ENCODE data around the gene ZGLP1.

ZGLP1 gene

DNA sequence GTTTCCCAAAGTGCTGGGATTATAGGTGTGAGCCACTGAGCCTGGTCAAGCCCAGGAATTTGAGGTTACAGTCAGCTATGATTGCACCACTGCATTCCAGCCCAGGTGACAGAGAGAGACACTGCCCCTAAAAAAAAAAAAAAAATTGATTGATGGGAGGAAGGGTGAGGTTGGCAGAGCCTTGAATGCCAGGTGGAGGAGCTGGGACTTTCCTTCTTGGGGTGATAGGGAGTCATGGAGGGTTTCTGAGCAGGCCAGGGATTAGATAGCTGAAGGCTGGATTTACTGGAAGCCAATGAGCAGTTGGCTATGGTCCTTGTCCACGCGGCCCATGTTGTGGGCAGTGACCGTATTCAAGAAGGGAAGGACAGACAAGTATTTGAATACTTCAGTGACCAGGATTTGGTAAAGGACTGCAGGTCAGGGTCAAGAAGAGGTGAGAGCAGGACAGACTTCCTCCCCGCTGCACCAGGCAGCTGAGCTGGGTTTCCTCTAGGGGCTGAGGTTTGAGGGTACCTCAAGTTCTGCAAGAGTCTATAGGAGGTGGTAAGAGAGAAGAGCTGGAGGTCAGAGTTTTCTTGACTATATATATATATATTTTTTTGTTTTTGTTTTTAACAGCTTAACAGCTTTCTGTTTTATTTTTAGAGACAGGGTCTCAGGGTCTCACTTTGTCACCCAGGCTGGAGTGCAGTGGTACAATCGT lies 29.7 kb downstream of the ZGLP1 start:
- Histone ChIP-seq H3K4me3 (ENCODE audit: insufficient read length, low read depth) (no peak overlapping the region), H3K9ac (ENCODE audit: insufficient read length, low read depth) (no peak overlapping the region), H3K36me3 (ENCODE audit: insufficient read depth, insufficient read length, low read length) (peaks cover 18% of the 10 kb centered on the region), H3K9me3 (ENCODE audit: insufficient read depth, low read length) (no peaks in the 10 kb centered on the region), H3K4me1 (ENCODE audit: insufficient read depth, insufficient read length) (peaks cover 7% of the 10 kb centered on the region), H3K27me3 (ENCODE audit: insufficient read depth, insufficient read length) (no peaks in the 10 kb centered on the region)
- DNase-seq (ENCODE audit: low read depth, low spot score): no peak
- TF ChIP-seq ZNF274 (IDR thresholded peaks at IDR 0.05; ENCODE audit: low read depth, low read length): no peak
- TF ChIP-seq YY1 (IDR thresholded peaks at IDR 0.05; ENCODE audit: insufficient read depth, insufficient read length): no peak
- no peak for TF ChIP-seq SUZ12 (IDR thresholded peaks at IDR 0.05; ENCODE audit: extremely low read depth, insufficient read depth, insufficient read length)

DNA sequence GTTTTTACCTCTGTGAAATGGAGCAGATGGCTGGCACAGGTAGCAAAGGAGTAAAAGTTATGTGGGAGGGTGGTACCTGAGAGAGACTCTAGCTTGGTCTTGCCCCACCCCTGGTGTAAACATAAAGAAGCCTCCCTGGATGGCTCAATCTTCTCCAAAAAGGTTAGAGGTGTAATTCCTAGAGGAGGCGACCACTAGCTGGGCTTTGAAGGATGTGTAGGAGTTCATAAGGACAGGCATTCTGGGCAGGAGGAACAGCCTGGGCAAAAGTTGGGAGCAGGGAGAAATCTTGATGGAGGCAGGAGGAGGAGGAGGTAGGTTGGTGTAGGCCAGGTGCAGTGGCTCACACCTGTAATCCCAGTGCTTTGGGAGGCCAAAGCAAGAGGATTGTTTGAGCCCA lies 30.7 kb downstream of the ZGLP1 start:
- Histone ChIP-seq H3K4me1 (ENCODE audit: insufficient read depth, insufficient read length) (peaks cover 7% of the 10 kb centered on the region), H3K9ac (ENCODE audit: insufficient read length, low read depth) (no peak overlapping the region), H3K4me3 (ENCODE audit: insufficient read length, low read depth) (no peak overlapping the region), H3K27me3 (ENCODE audit: insufficient read depth, insufficient read length) (no peaks in the 10 kb centered on the region), H3K9me3 (ENCODE audit: insufficient read depth, low read length) (no peaks in the 10 kb centered on the region), H3K36me3 (ENCODE audit: insufficient read depth, insufficient read length, low read length) (peaks cover 13% of the 10 kb centered on the region)
- no peak for DNase-seq (ENCODE audit: low read depth, low spot score)
- TF ChIP-seq ZNF274 (IDR thresholded peaks at IDR 0.05; ENCODE audit: low read depth, low read length): no peak
- no peak for TF ChIP-seq SUZ12 (IDR thresholded peaks at IDR 0.05; ENCODE audit: extremely low read depth, insufficient read depth, insufficient read length)
- TF ChIP-seq YY1 (IDR thresholded peaks at IDR 0.05; ENCODE audit: insufficient read depth, insufficient read length): no peak

GRCh38 chr19:10277795-10278589 lies 31.6 kb downstream of the ZGLP1 start:
- peaks cover 6% of the 10 kb centered on the region for H3K36me3 ChIP-seq (ENCODE audit: insufficient read depth, insufficient read length, low read length)
- TF ChIP-seq YY1 (IDR thresholded peaks at IDR 0.05; ENCODE audit: insufficient read depth, insufficient read length): no peak
- no peak for TF ChIP-seq SUZ12 (IDR thresholded peaks at IDR 0.05; ENCODE audit: extremely low read depth, insufficient read depth, insufficient read length)
- no peak for TF ChIP-seq ZNF274 (IDR thresholded peaks at IDR 0.05; ENCODE audit: low read depth, low read length)
- DNase-seq (ENCODE audit: low read depth, low spot score): no peak
- no peak overlapping the region for H3K9ac ChIP-seq (ENCODE audit: insufficient read length, low read depth)
- no peaks in the 10 kb centered on the region for H3K4me1 ChIP-seq (ENCODE audit: insufficient read depth, insufficient read length)
- no peaks in the 10 kb centered on the region for H3K27me3 ChIP-seq (ENCODE audit: insufficient read depth, insufficient read length)
- no peak overlapping the region for H3K4me3 ChIP-seq (ENCODE audit: insufficient read length, low read depth)
- no peaks in the 10 kb centered on the region for H3K9me3 ChIP-seq (ENCODE audit: insufficient read depth, low read length)

DNA sequence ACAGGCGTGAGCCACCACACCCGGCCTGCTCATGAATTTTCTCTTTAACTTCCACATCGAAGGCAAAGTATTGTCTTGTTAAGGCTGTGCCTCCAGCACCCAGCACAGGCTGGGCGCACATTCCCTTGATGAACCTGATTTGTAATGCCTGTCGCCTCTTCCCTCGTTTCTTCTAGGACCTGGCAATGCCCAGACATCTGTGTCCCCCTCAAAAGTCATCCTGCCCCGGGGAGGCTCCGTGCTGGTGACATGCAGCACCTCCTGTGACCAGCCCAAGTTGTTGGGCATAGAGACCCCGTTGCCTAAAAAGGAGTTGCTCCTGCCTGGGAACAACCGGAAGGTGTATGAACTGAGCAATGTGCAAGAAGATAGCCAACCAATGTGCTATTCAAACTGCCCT lies 35.0 kb downstream of the ZGLP1 start:
- H3K9me3 ChIP-seq (ENCODE audit: insufficient read depth, low read length): no peaks in the 10 kb centered on the region
- TF ChIP-seq YY1 (IDR thresholded peaks at IDR 0.05; ENCODE audit: insufficient read depth, insufficient read length) (no peak), ZNF274 (IDR thresholded peaks at IDR 0.05; ENCODE audit: low read depth, low read length) (no peak), SUZ12 (IDR thresholded peaks at IDR 0.05; ENCODE audit: extremely low read depth, insufficient read depth, insufficient read length) (no peak)
- H3K4me1 ChIP-seq (ENCODE audit: insufficient read depth, insufficient read length): peaks cover 8% of the 10 kb centered on the region
- no peak for DNase-seq (ENCODE audit: low read depth, low spot score)
- no peak overlapping the region for H3K9ac ChIP-seq (ENCODE audit: insufficient read length, low read depth)
- peaks cover 6% of the 10 kb centered on the region for H3K36me3 ChIP-seq (ENCODE audit: insufficient read depth, insufficient read length, low read length)
- H3K27me3 ChIP-seq (ENCODE audit: insufficient read depth, insufficient read length): peaks cover 11% of the 10 kb centered on the region
- H3K4me3 ChIP-seq (ENCODE audit: insufficient read length, low read depth): no peak overlapping the region

- peak overlapping the region; percentile 41 for H3K4me3 ChIP-seq (ENCODE audit: insufficient read length, low read depth)
- peak overlapping the region; percentile 62 for H3K9ac ChIP-seq (ENCODE audit: insufficient read length, low read depth)
- H3K4me1 ChIP-seq (ENCODE audit: insufficient read depth, insufficient read length): peaks cover 11% of the 10 kb centered on the region
- H3K36me3 ChIP-seq (ENCODE audit: insufficient read depth, insufficient read length, low read length): peaks cover 6% of the 10 kb centered on the region
- peaks cover 13% of the 10 kb centered on the region for H3K27me3 ChIP-seq (ENCODE audit: insufficient read depth, insufficient read length)
- no peak for DNase-seq (ENCODE audit: low read depth, low spot score)
- H3K9me3 ChIP-seq (ENCODE audit: insufficient read depth, low read length): no peaks in the 10 kb centered on the region
- no peak for TF ChIP-seq ZNF274 (IDR thresholded peaks at IDR 0.05; ENCODE audit: low read depth, low read length)
- TF ChIP-seq YY1 (IDR thresholded peaks at IDR 0.05; ENCODE audit: insufficient read depth, insufficient read length): no peak
- no peak for TF ChIP-seq SUZ12 (IDR thresholded peaks at IDR 0.05; ENCODE audit: extremely low read depth, insufficient read depth, insufficient read length)
Measured at GRCh38 chr19:10271543-10272086, 38.0 kb downstream of the ZGLP1 start.

DNA sequence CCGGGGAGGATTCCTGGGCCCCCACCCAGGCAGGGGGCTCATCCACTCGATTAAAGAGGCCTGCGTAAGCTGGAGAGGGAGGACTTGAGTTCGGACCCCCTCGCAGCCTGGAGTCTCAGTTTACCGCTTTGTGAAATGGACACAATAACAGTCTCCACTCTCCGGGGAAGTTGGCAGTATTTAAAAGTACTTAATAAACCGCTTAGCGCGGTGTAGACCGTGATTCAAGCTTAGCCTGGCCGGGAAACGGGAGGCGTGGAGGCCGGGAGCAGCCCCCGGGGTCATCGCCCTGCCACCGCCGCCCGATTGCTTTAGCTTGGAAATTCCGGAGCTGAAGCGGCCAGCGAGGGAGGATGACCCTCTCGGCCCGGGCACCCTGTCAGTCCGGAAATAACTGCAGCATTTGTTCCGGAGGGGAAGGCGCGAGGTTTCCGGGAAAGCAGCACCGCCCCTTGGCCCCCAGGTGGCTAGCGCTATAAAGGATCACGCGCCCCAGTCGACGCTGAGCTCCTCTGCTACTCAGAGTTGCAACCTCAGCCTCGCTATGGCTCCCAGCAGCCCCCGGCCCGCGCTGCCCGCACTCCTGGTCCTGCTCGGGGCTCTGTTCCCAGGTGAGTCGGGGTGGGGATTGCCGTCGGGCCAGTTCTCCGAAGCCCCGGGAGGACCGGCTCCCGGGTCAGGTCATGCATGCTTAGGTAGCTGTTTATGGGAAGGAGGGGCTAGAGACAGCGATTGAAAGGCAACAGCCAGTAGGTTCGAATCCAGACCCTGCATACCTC lies 38.8 kb downstream of the ZGLP1 start, which contains the start of gene ICAM1:
TSS of gene ICAM1 (plus strand) at position 505 of the 779 bp plus-strand sequence. CDS start at position 545, 40 bp downstream.
- Histone ChIP-seq H3K4me1 (ENCODE audit: insufficient read depth, insufficient read length) (peaks cover 11% of the 10 kb centered on the region), H3K4me3 (ENCODE audit: insufficient read length, low read depth) (peak within 1 kb of the TSS; percentile 41), H3K9me3 (ENCODE audit: insufficient read depth, low read length) (no peaks in the 10 kb centered on the region), H3K27me3 (ENCODE audit: insufficient read depth, insufficient read length) (peaks cover 13% of the 10 kb centered on the region), H3K36me3 (ENCODE audit: insufficient read depth, insufficient read length, low read length) (peaks cover 6% of the 10 kb centered on the region), H3K9ac (ENCODE audit: insufficient read length, low read depth) (peak within 1 kb of the TSS; percentile 62)
- DNase-seq (ENCODE audit: low read depth, low spot score): no peak
- TF ChIP-seq SUZ12 (IDR thresholded peaks at IDR 0.05; ENCODE audit: extremely low read depth, insufficient read depth, insufficient read length): no peak
- no peak for TF ChIP-seq ZNF274 (IDR thresholded peaks at IDR 0.05; ENCODE audit: low read depth, low read length)
- no peak for TF ChIP-seq YY1 (IDR thresholded peaks at IDR 0.05; ENCODE audit: insufficient read depth, insufficient read length)

All from NT2/D1 (cell line).